ENCODE data around the gene SRGAP3.

SRGAP3 gene

GRCh38 chr3:9173445-9173844 is 76.0 kb downstream of the SRGAP3 start:
- no peak for DNase-seq (ENCODE audit: low read depth in 2 of 2)

- DNase-seq (ENCODE audit: low read depth in 2 of 2) = no peak
Observed at GRCh38 chr3:9172851-9173321, 76.6 kb downstream of the SRGAP3 start.

- DNase-seq (ENCODE audit: low read depth in 2 of 2) = no peak
Observed at GRCh38 chr3:9170851-9171160, 78.6 kb downstream of the SRGAP3 start.

GRCh38 chr3:9169956-9170850 is 79.2 kb downstream of the SRGAP3 start:
- DNase-seq (ENCODE audit: low read depth in 2 of 2) = no peak

GRCh38 chr3:9169326-9169725 is 80.1 kb downstream of the SRGAP3 start:
- no peak for DNase-seq (ENCODE audit: low read depth in 2 of 2)

- DNase-seq (ENCODE audit: low read depth in 2 of 2) = peak; percentile 38 to 47
Observed at GRCh38 chr3:9168241-9168741, 81.2 kb downstream of the SRGAP3 start.

GRCh38 chr3:9167222-9167621 is 82.2 kb downstream of the SRGAP3 start:
- DNase-seq (ENCODE audit: low read depth in 2 of 2) = no peak

GRCh38 chr3:9165421-9165820 is 84.0 kb downstream of the SRGAP3 start:
- no peak for DNase-seq (ENCODE audit: low read depth in 2 of 2)

- DNase-seq (ENCODE audit: low read depth in 2 of 2) = no peak
Observed at GRCh38 chr3:9163289-9163688, 86.2 kb downstream of the SRGAP3 start.

GRCh38 chr3:9161811-9162210 is 87.6 kb downstream of the SRGAP3 start:
- no peak for DNase-seq (ENCODE audit: low read depth in 2 of 2)

GRCh38 chr3:9161298-9161697 is 88.1 kb downstream of the SRGAP3 start:
- no peak for DNase-seq (ENCODE audit: low read depth in 2 of 2)

- no peak for DNase-seq (ENCODE audit: low read depth in 2 of 2)
Observed at GRCh38 chr3:9158865-9159630, 90.4 kb downstream of the SRGAP3 start.

- no peak for DNase-seq (ENCODE audit: low read depth in 2 of 2)
Observed at GRCh38 chr3:9157651-9158362, 91.6 kb downstream of the SRGAP3 start.

- DNase-seq (ENCODE audit: low read depth in 2 of 2) = no peak
Observed at GRCh38 chr3:9156604-9157003, 92.8 kb downstream of the SRGAP3 start.

- DNase-seq (ENCODE audit: low read depth in 2 of 2) = no peak
Observed at GRCh38 chr3:9155028-9155427, 94.4 kb downstream of the SRGAP3 start.

GRCh38 chr3:9153904-9154619 is 95.4 kb downstream of the SRGAP3 start:
- DNase-seq (ENCODE audit: low read depth in 2 of 2) = no peak

GRCh38 chr3:9151240-9151639 is 98.2 kb downstream of the SRGAP3 start:
- no peak for DNase-seq (ENCODE audit: low read depth in 2 of 2)

GRCh38 chr3:9149566-9149965 is 99.9 kb downstream of the SRGAP3 start:
- DNase-seq (ENCODE audit: low read depth in 2 of 2) = no peak

- DNase-seq (ENCODE audit: low read depth in 2 of 2) = no peak
Observed at GRCh38 chr3:9147896-9148266, 101.6 kb downstream of the SRGAP3 start.

- DNase-seq (ENCODE audit: low read depth in 2 of 2) = no peak
Observed at GRCh38 chr3:9147215-9147895, 102.1 kb downstream of the SRGAP3 start.

All from activated CD4-positive, alpha-beta T cell treated with anti-CD3 and anti-CD28 coated beads for 24 hours (primary cell).